A673 (cell line): ENCODE measurements around the gene PKNOX2. TPM values are rescaled to one million over a fixed set of nuclear protein-coding genes. Genes with fewer than 3 reads are reported as not detected.

Experiments
- BruUV-seq: library from RNA; stranded (reverse); fragments of 400-500 nt; replicated peaks from 2 replicates; lab custom pipeline; 2021; lab: Mats Ljungman, UMichigan
- CTCF ChIA-PET: fragments of 300-600 bp; sonication (Branson Sonifier 250); formaldehyde crosslinking; loops from one replicate; lab custom pipeline; 2022; ENCODE audit warnings: antibody characterized with exemption; lab: Charles Lee
- POLR2A ChIA-PET: fragments of 300-600 bp; sonication (Branson Sonifier 250); formaldehyde crosslinking; loops from one replicate; lab custom pipeline; 2022; ENCODE audit warnings: antibody characterized with exemption; ENCODE audit not compliant: low non-redundant PET; lab: Charles Lee
- DNase-seq: peaks from one replicate; pipeline ENCODE4 v3.0.0-alpha.2; 2015; ENCODE audit warnings: low spot score
- H3K27ac ChIP-seq: fragments of 200-600 bp; sonication (generic); 2 replicates; pipeline ENCODE4 v1.5.1; 2016; ENCODE audit warnings: mixed run types, low read depth, mild to moderate bottlenecking, mixed read lengths, antibody characterized with exemption, low read length; ENCODE audit not compliant: poor library complexity, severe bottlenecking
- H3K27me3 ChIP-seq: fragments of 200-600 bp; sonication (generic); replicated peaks from 2 replicates; pipeline ENCODE4 v1.6.1; 2017; ENCODE audit warnings: mixed run types, low read depth, mild to moderate bottlenecking, mixed read lengths, antibody characterized with exemption, low read length; ENCODE audit not compliant: insufficient read depth, poor library complexity
- H3K36me3 ChIP-seq: fragments of 200-600 bp; sonication (generic); 2 replicates; pipeline ENCODE4 v1.6.1; 2016; ENCODE audit warnings: mixed run types, mild to moderate bottlenecking, mixed read lengths, antibody characterized with exemption, low read length; ENCODE audit not compliant: insufficient read depth, poor library complexity, severe bottlenecking
- H3K4me1 ChIP-seq: fragments of 200-600 bp; sonication (generic); 2 replicates; pipeline ENCODE4 v1.6.1; 2017; ENCODE audit warnings: mixed run types, mild to moderate bottlenecking, mixed read lengths, antibody characterized with exemption, low read length; ENCODE audit not compliant: insufficient read depth, poor library complexity, severe bottlenecking
- H3K4me3 ChIP-seq: fragments of 200-600 bp; sonication (generic); 2 replicates; pipeline ENCODE4 v1.5.1; 2016; ENCODE audit warnings: low read depth, mixed run types, mild to moderate bottlenecking, mixed read lengths, low read length; ENCODE audit not compliant: poor library complexity, severe bottlenecking
- H3K9me3 ChIP-seq: fragments of 200-600 bp; sonication (generic); 2 replicates; pipeline ENCODE4 v1.6.1; 2016; ENCODE audit warnings: mixed run types, low read depth, mild to moderate bottlenecking, mixed read lengths, antibody characterized with exemption, low read length; ENCODE audit not compliant: poor library complexity, severe bottlenecking
- CTCF ChIP-seq: fragments of 300-800, 200-600 bp; sonication (generic); conservative IDR thresholded peaks from 2 replicates; pipeline ENCODE4 v1.5.1; 2017; ENCODE audit warnings: low read depth, mild to moderate bottlenecking, antibody characterized with exemption, low read length, moderate library complexity, mixed read lengths
- EZH2 ChIP-seq: fragments of 200-600 bp; sonication (generic); IDR thresholded peaks from 2 replicates; pipeline ENCODE4 v1.6.1; 2017; ENCODE audit warnings: borderline replicate concordance, low read depth, mild to moderate bottlenecking, mixed read lengths, antibody characterized with exemption, low read length; ENCODE audit not compliant: poor library complexity, severe bottlenecking
- intact Hi-C: fragments of 100-400 bp; cut with micrococcal nuclease; formaldehyde crosslinking; loops from one replicate; pipeline ENCODE4 v1.10.0; 2022; ENCODE audit not compliant: unreplicated experiment
- total RNA-seq: library from RNA; stranded (reverse); gene quantifications from 2 replicates; pipeline ENCODE4 v1.2.3, GENCODE V29; 2021

The PKNOX2 gene
- total RNA-seq, 1 experiment from 2014 or later: 1.1 TPM

DNA sequence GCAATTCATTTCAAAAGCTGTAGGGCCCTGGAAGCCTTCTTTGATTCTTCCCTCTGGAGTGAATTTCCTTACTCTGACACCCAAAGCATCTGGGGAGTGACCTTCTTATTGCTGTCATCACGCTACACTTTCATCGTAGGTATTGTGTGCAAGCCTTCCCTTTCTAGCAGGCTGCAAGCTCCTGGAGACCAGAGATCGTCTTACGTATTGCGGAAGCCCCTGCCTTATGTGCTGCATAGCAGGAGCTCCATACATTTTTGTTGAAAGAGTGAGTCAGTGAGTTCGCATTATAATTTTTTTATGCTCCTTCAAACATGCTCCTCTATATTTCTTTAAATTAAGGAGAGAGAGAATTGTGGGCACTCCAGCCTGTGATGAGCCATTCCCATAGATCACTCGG is 32.0 kb upstream of the PKNOX2 start:
- intact Hi-C loops: no loop called here
- ChIA-PET POLR2A (no interaction called here), CTCF (no interaction called here)
- Histone ChIP-seq H3K36me3 (no peaks in the 10 kb centered on the region), H3K27ac (no peak overlapping the region), H3K27me3 (peaks cover 9% of the 10 kb centered on the region), H3K4me3 (no peak overlapping the region), H3K4me1 (no peaks in the 10 kb centered on the region), H3K9me3 (no peaks in the 10 kb centered on the region)
- no peak for TF ChIP-seq EZH2
- BruUV-seq: no TSS peak
- DNase-seq: no peak

DNA sequence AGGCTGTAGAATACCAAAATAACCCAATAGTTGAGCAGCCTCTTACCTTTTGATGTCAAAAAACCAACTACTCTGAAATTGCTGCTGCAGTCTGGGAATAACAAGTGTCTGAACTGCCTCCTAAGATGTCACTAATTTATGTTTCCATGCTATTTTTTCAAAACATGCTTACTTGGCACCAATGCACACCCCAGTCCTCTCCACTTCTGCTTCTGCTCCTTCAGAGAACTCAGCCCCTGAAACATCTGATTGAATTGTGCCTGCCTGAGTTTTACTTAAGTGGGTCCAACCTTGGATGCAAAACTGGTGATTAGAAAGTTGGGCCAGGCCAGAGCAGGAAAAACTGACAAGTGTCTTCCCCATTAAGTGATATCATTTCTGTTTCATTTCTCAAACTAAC is 28.6 kb upstream of the PKNOX2 start:
- BruUV-seq: no TSS peak
- TF ChIP-seq CTCF (no peak), EZH2 (no peak)

GRCh38 chr11:125138966-125139365 is 25.6 kb upstream of the PKNOX2 start:
- H3K4me3 ChIP-seq: no peak overlapping the region
- TF ChIP-seq EZH2: no peak
- no peak for TF ChIP-seq CTCF
- H3K27me3 ChIP-seq: peaks cover 7% of the 10 kb centered on the region
- no peaks in the 10 kb centered on the region for H3K9me3 ChIP-seq
- ChIA-PET POLR2A (no interaction called here), CTCF (interaction anchor here (1.1 kb wide), 1 partner anchor 14 kb away, joined by 9 read pairs; no protein-coding TSS in a partner anchor)
- H3K27ac ChIP-seq: no peak overlapping the region
- H3K4me1 ChIP-seq: peaks cover 7% of the 10 kb centered on the region
- no TSS peak for BruUV-seq
- H3K36me3 ChIP-seq: no peaks in the 10 kb centered on the region
- intact Hi-C loops: no loop called here
- DNase-seq: no peak

More for the DNA sequence above, 28.6 kb upstream of the PKNOX2 start:
- DNase-seq: no peak
- POLR2A ChIA-PET: no interaction called here
- CTCF ChIA-PET: no interaction called here
- intact Hi-C loops: no loop called here
- H3K9me3 ChIP-seq: no peaks in the 10 kb centered on the region
- H3K27me3 ChIP-seq: peaks cover 9% of the 10 kb centered on the region
- no peaks in the 10 kb centered on the region for H3K36me3 ChIP-seq
- no peak overlapping the region for H3K4me3 ChIP-seq
- H3K4me1 ChIP-seq: no peaks in the 10 kb centered on the region
- H3K27ac ChIP-seq: no peak overlapping the region

DNA sequence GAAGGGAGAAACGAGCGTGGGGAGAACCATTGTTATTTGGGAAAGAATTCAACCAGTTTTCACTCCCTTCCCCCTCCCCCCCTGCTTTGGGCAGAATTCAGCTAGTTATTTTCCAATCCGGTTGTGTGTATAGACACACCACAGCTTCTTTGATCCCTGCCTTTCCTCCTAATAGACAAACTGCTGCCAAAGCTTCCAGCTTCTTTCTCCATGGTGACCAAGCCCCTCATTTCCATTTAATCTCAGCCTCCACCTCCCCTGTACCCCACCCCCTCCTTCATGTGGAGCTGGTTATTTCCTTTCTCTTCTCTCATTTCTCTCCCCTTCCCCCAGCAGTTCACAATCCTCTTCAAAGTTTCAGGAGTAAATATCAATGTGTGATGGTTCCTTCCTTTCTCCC is 24.8 kb upstream of the PKNOX2 start:
- H3K4me3 ChIP-seq: no peak overlapping the region
- no peaks in the 10 kb centered on the region for H3K36me3 ChIP-seq
- no peak overlapping the region for H3K27ac ChIP-seq
- ChIA-PET CTCF (interaction anchor here (0.5 to 1.8 kb wide), 2 partner anchors 16 to 307 kb away, joined by 3 to 4 read pairs; no protein-coding TSS in a partner anchor), POLR2A (no interaction called here)
- no peak for DNase-seq
- peaks cover 7% of the 10 kb centered on the region for H3K27me3 ChIP-seq
- BruUV-seq: no TSS peak
- peaks cover 7% of the 10 kb centered on the region for H3K4me1 ChIP-seq
- no peak for TF ChIP-seq CTCF
- intact Hi-C loops: no loop called here
- H3K9me3 ChIP-seq: no peaks in the 10 kb centered on the region
